KMS-11 (cell line): Measurements from ENCODE around the gene DHX15.

Source experiments
- H2AFZ ChIP-seq: fragments of 200-600 bp; sonication (generic); 2 replicates; pipeline ENCODE4 v1.6.1; 2016; ENCODE audit warnings: antibody characterized with exemption, mixed run types, low read depth
- H3K27ac ChIP-seq: fragments of 200-600 bp; sonication (generic); 2 replicates; pipeline ENCODE4 v1.6.1; 2016; ENCODE audit warnings: mild to moderate bottlenecking, mixed run types
- H3K27me3 ChIP-seq: fragments of 200-600 bp; sonication (generic); 2 replicates; pipeline ENCODE4 v1.6.1; 2017; ENCODE audit warnings: mild to moderate bottlenecking, low read depth, mixed run types, moderate library complexity; ENCODE audit not compliant: insufficient read depth
- H3K36me3 ChIP-seq: fragments of 200-600 bp; sonication (generic); 2 replicates; pipeline ENCODE4 v1.6.1; 2017; ENCODE audit warnings: mild to moderate bottlenecking, mixed run types; ENCODE audit not compliant: insufficient read depth
- H3K4me1 ChIP-seq: fragments of 200-600 bp; sonication (generic); 2 replicates; pipeline ENCODE4 v1.6.1; 2016; ENCODE audit warnings: mild to moderate bottlenecking, low read depth, mixed run types; ENCODE audit not compliant: poor library complexity, severe bottlenecking
- H3K4me2 ChIP-seq: fragments of 200-600 bp; sonication (generic); 2 replicates; pipeline ENCODE4 v1.7.0; 2016; ENCODE audit warnings: mild to moderate bottlenecking, mixed run types
- H3K4me3 ChIP-seq: fragments of 200-600 bp; sonication (generic); IDR thresholded peaks from 2 replicates; pipeline ENCODE4 v1.6.1; 2017; ENCODE audit warnings: low read depth, low read length, mixed read lengths; ENCODE audit not compliant: insufficient read depth
- H3K79me2 ChIP-seq: fragments of 200-600 bp; sonication (generic); 2 replicates; pipeline ENCODE4 v1.6.1; 2016; ENCODE audit warnings: low read depth, mixed run types; ENCODE audit not compliant: insufficient read depth
- H3K9ac ChIP-seq: fragments of 200-600 bp; sonication (generic); 2 replicates; pipeline ENCODE4 v1.6.1; 2016; ENCODE audit warnings: mild to moderate bottlenecking, mixed run types
- H4K20me1 ChIP-seq: fragments of 200-600 bp; sonication (generic); 2 replicates; pipeline ENCODE4 v1.6.1; 2016; ENCODE audit warnings: mild to moderate bottlenecking, mixed run types; ENCODE audit not compliant: insufficient read depth
- CTCF ChIP-seq: fragments of 200-600 bp; sonication (generic); conservative IDR thresholded peaks from 2 replicates; pipeline ENCODE4 v1.6.1; 2017; ENCODE audit warnings: low read depth, mild to moderate bottlenecking, antibody characterized with exemption, low read length, moderate library complexity, mixed read lengths

DHX15 gene

DNA sequence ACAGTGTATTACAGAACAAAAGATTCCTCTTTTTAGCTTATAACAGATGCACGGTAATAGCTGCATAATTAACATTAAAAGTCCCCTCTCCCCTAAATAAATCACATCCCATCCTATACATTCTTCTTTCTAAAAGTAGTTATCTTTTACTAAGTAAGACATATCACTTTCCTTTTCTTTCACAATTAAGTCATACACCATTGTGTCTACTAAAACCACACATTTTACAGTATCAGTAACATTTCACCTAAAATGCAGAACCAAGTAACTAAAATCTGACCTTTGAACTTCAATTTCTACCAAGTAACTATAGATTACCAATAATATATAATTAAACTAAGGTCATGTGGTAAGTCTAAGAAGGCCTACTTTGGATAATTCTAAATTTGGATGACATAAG, 14.2 kb downstream of the DHX15 start:
- TF ChIP-seq CTCF, result no peak
- Histone ChIP-seq H3K4me3 (no peak overlapping the region), H3K27me3 (no peaks in the 10 kb centered on the region), H3K4me1 (peaks cover 20% of the 10 kb centered on the region), H2AFZ (no peak overlapping the region), H3K79me2 (peaks cover 97% of the 10 kb centered on the region), H4K20me1 (peaks cover 32% of the 10 kb centered on the region), H3K27ac (no peak overlapping the region), H3K9ac (no peak overlapping the region), H3K36me3 (peaks cover 3% of the 10 kb centered on the region; the same call in 1 of the 2 replicates), H3K4me2 (no peak overlapping the region)

DNA sequence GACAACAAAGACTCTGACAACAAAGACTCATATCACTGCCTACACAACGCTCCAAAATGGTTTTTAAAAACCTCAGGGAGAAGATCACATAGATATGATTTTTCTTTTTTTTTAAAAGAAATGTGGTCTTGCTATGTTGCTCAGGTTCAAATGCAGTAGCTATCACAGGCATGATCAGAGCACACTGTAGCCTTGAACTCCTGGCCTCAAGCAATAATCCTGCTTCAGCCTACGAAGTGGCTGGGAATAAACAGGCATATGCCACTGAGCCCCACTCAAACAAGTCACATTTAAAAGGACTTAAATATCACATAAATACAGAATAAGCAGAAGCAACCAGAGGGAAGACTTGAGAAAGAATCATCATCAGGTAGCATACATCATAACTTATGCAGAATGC, 14.7 kb downstream of the DHX15 start:
- Histone ChIP-seq H2AFZ (no peak overlapping the region), H3K4me3 (no peak overlapping the region), H3K79me2 (peaks cover 97% of the 10 kb centered on the region), H3K27me3 (no peaks in the 10 kb centered on the region), H3K27ac (no peak overlapping the region), H3K36me3 (peaks cover 3% of the 10 kb centered on the region; the same call in 1 of the 2 replicates), H3K9ac (no peak overlapping the region), H4K20me1 (peaks cover 37% of the 10 kb centered on the region), H3K4me2 (no peak overlapping the region), H3K4me1 (peaks cover 25% of the 10 kb centered on the region)
- no peak for TF ChIP-seq CTCF

DNA sequence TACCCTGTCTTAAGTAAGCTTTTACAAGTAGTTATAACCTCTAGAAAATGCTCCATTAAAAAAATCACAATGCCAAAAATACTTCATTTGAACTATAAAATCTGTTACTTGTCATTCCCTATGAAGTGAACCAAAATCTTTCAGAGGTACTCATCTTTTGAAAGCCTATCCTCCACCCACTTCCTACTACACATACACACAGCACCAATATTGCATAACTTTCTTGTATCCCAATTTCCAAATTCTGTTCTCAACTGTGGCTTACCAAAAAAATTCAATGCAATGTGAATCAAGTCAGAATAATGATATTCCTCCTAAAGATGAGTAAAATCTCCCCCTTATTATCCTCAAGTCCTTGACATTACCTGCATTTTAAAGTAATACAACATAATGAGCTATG, 15.9 kb downstream of the DHX15 start:
- no peak overlapping the region for H2AFZ ChIP-seq
- peaks cover 97% of the 10 kb centered on the region for H3K79me2 ChIP-seq
- no peak overlapping the region for H3K4me2 ChIP-seq
- no peak for TF ChIP-seq CTCF
- H3K9ac ChIP-seq, result no peak overlapping the region
- H4K20me1 ChIP-seq, result peaks cover 39% of the 10 kb centered on the region
- H3K4me1 ChIP-seq, result peaks cover 25% of the 10 kb centered on the region
- H3K27ac ChIP-seq, result no peak overlapping the region
- H3K4me3 ChIP-seq, result no peak overlapping the region
- H3K36me3 ChIP-seq, result 0 out of 2 replicates have a peak, but pooled peaks cover 3% of the 10 kb centered on the region
- H3K27me3 ChIP-seq, result no peaks in the 10 kb centered on the region

DNA sequence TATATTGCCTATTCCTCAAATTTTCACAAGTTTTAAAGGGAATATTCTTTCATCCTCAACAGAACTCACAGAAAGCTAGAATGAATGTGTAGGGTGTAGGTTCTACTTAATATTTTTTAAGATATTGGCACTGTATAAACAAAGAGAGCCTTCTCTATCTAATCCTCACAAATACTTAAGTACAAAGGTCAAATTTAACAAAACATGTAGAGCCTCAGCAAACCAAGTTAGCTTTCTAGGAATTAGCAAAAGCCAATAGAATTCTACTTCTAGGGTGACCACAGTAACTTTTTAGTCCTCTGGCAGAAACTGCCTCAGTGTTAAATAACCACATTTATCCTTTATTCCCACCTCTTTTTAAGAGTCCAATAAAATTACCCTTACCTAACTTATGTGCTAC, 19.3 kb downstream of the DHX15 start:
- no peak overlapping the region for H2AFZ ChIP-seq
- no peak overlapping the region for H3K4me2 ChIP-seq
- H3K4me1 ChIP-seq, result peaks cover 23% of the 10 kb centered on the region
- TF ChIP-seq CTCF, result no peak
- 0 out of 2 replicates have a peak, but pooled peaks cover 3% of the 10 kb centered on the region for H3K36me3 ChIP-seq
- H3K27me3 ChIP-seq, result no peaks in the 10 kb centered on the region
- no peak overlapping the region for H3K9ac ChIP-seq
- no peak overlapping the region for H3K27ac ChIP-seq
- H3K4me3 ChIP-seq, result no peak overlapping the region
- peaks cover 29% of the 10 kb centered on the region; the same call in 1 of the 2 replicates for H4K20me1 ChIP-seq
- H3K79me2 ChIP-seq, result peaks cover 96% of the 10 kb centered on the region
